ENCODE measurements around the gene ZNF79. TPM values are rescaled to one million over a fixed set of nuclear protein-coding genes. Genes with fewer than 3 reads are reported as not detected.

The ZNF79 gene
- total RNA-seq, 1 experiment from 2014 or later = 9.0 TPM

- POLR2A ChIA-PET = no interaction called here
- DNase-seq (ENCODE audit: low spot score) (no peak), ATAC-seq (no peak)
- no peak for TF ChIP-seq SMAD3 (CRISPR knock-in tag; IDR thresholded peaks at IDR 0.05; ENCODE audit: borderline replicate concordance)
- TF ChIP-seq CDX4 (CRISPR knock-in tag; IDR thresholded peaks at IDR 0.05; ENCODE audit: borderline replicate concordance) = no peak
- no peak for TF ChIP-seq ZNF396 (CRISPR knock-in tag; IDR thresholded peaks at IDR 0.05; ENCODE audit: borderline replicate concordance)
- TF ChIP-seq ZNF138 (CRISPR knock-in tag; conservative IDR thresholded peaks at IDR 0.05) = no peak
- TF ChIP-seq TP53 (CRISPR knock-in tag; IDR thresholded peaks at IDR 0.05) = no peak
- TF ChIP-seq FOXJ3 (CRISPR knock-in tag; IDR thresholded peaks at IDR 0.05; ENCODE audit: borderline replicate concordance) = no peak
- no peak for TF ChIP-seq TEAD4 (CRISPR knock-in tag; IDR thresholded peaks at IDR 0.05)
- no peak for TF ChIP-seq ZNF425 (CRISPR knock-in tag; conservative IDR thresholded peaks at IDR 0.05)
- TF ChIP-seq RORB (CRISPR knock-in tag; IDR thresholded peaks at IDR 0.05) = no peak
- TF ChIP-seq PRDM15 (CRISPR knock-in tag; IDR thresholded peaks at IDR 0.05) = no peak
- no peak for TF ChIP-seq E2F4 (CRISPR knock-in tag; IDR thresholded peaks at IDR 0.05; ENCODE audit: borderline replicate concordance, low read depth)
- TF ChIP-seq HMGA2 (CRISPR knock-in tag; IDR thresholded peaks at IDR 0.05) = no peak
- no peak for TF ChIP-seq ERG (CRISPR knock-in tag; IDR thresholded peaks at IDR 0.05)
- TF ChIP-seq GRHL2 (CRISPR knock-in tag; IDR thresholded peaks at IDR 0.05; ENCODE audit: insufficient replicate concordance, severe bottlenecking) = no peak
- peaks cover 5% of the 10 kb centered on the region for H3K4me1 Mint-ChIP-seq
- H3K27ac Mint-ChIP-seq = no peak overlapping the region
- H3K4me3 Mint-ChIP-seq = no peak overlapping the region
- no peaks in the 10 kb centered on the region for H3K27me3 Mint-ChIP-seq (ENCODE audit: low read depth)
- peaks cover 12% of the 10 kb centered on the region for H3K36me3 Mint-ChIP-seq
- CTCF ChIA-PET = interaction anchor here (0.5 to 3.0 kb wide), 6 partner anchors 12 to 243 kb away, joined by 3 to 30 read pairs (median 10); partner anchors contain the start of gene TOR2A
- H3K9me3 Mint-ChIP-seq = no peaks in the 10 kb centered on the region
These were observed 67.3 kb downstream of the ZNF79 start for GRCh38 chr9:127491516-127491915.

- POLR2A ChIA-PET = interaction anchor here (0.6 kb wide), 1 partner anchor 36 kb away, joined by 3 read pairs; no protein-coding TSS in a partner anchor
- H3K27me3 Mint-ChIP-seq (ENCODE audit: low read depth) = no peaks in the 10 kb centered on the region
- peaks cover 5% of the 10 kb centered on the region for H3K4me1 Mint-ChIP-seq
- CTCF ChIA-PET = interaction anchor here (0.7 to 2.0 kb wide), 5 partner anchors 11 to 242 kb away, joined by 3 to 8 read pairs (median 3); partner anchors contain the start of gene TOR2A
- no peak overlapping the region for H3K4me3 Mint-ChIP-seq
- DNase-seq (ENCODE audit: low spot score) = no peak
- no peak for ATAC-seq
- H3K27ac Mint-ChIP-seq = no peak overlapping the region; the same call in 1 of the 2 replicates
- H3K36me3 Mint-ChIP-seq = peaks cover 13% of the 10 kb centered on the region
- no peaks in the 10 kb centered on the region for H3K9me3 Mint-ChIP-seq
- TF ChIP-seq SOX15 (CRISPR knock-in tag; IDR thresholded peaks at IDR 0.05) (no peak), FOXK1 (CRISPR knock-in tag; IDR thresholded peaks at IDR 0.05) (no peak), STAT6 (CRISPR knock-in tag; conservative IDR thresholded peaks at IDR 0.05; ENCODE audit: low read depth) (no peak), PREB (CRISPR knock-in tag; IDR thresholded peaks at IDR 0.05; ENCODE audit: borderline replicate concordance) (no peak), ZBTB43 (CRISPR knock-in tag; IDR thresholded peaks at IDR 0.05) (no peak), FOXJ3 (CRISPR knock-in tag; IDR thresholded peaks at IDR 0.05; ENCODE audit: borderline replicate concordance) (no peak), TCF7 (CRISPR knock-in tag; IDR thresholded peaks at IDR 0.05; ENCODE audit: low read depth) (no peak)
These were observed 68.4 kb downstream of the ZNF79 start for GRCh38 chr9:127492616-127493015.
